ENCODE measurements around the gene PFKFB1. TPM values are rescaled to one million over a fixed set of nuclear protein-coding genes. Genes with fewer than 3 reads are reported as not detected.
A peak's percentile ranks its signal among the peaks of the same experiment; 100 is the strongest.

The PFKFB1 gene
- total RNA-seq, 1 experiment from 2014 or later = 0.22 TPM

GRCh38 chrX:54926978-54927377, 67.0 kb downstream of the PFKFB1 start:
- H3K9me2 ChIP-seq (replicated peaks; ENCODE audit: insufficient read depth, low read length) = no peaks in the 10 kb centered on the region
- H3K27me3 ChIP-seq (ENCODE audit: low read length) = no peaks in the 10 kb centered on the region
- H3K9me3 ChIP-seq (ENCODE audit: low read length) = no peaks in the 10 kb centered on the region
- no peak for DNase-seq
- no peak overlapping the region for H3K4me3 ChIP-seq (ENCODE audit: low read length)
- no peaks in the 10 kb centered on the region for H3K79me2 ChIP-seq (ENCODE audit: low read length)
- no peaks in the 10 kb centered on the region for H3K36me3 ChIP-seq (ENCODE audit: insufficient read depth, low read length)
- H4K20me1 ChIP-seq (ENCODE audit: insufficient read depth, low read depth, low read length) = no peaks in the 10 kb centered on the region
- H3K4me1 ChIP-seq (ENCODE audit: low read length) = no peaks in the 10 kb centered on the region
- H3K27ac ChIP-seq (ENCODE audit: low read length) = no peak overlapping the region
- H3K9ac ChIP-seq (ENCODE audit: low read length) = no peak overlapping the region
- no peak overlapping the region for H2AFZ ChIP-seq (ENCODE audit: low read length)
- no peak overlapping the region for H3K4me2 ChIP-seq (ENCODE audit: low read depth, low read length, poor library complexity, severe bottlenecking)

- no peaks in the 10 kb centered on the region for H3K27me3 ChIP-seq (ENCODE audit: low read length)
- no peak for DNase-seq
- no peaks in the 10 kb centered on the region for H4K20me1 ChIP-seq (ENCODE audit: insufficient read depth, low read depth, low read length)
- no peak overlapping the region for H3K4me2 ChIP-seq (ENCODE audit: low read depth, low read length, poor library complexity, severe bottlenecking)
- H3K9me2 ChIP-seq (replicated peaks; ENCODE audit: insufficient read depth, low read length) = no peaks in the 10 kb centered on the region
- no peaks in the 10 kb centered on the region for H3K4me1 ChIP-seq (ENCODE audit: low read length)
- no peak overlapping the region for H3K27ac ChIP-seq (ENCODE audit: low read length)
- H3K79me2 ChIP-seq (ENCODE audit: low read length) = no peaks in the 10 kb centered on the region
- no peak overlapping the region for H3K4me3 ChIP-seq (ENCODE audit: low read length)
- no peak overlapping the region for H3K9ac ChIP-seq (ENCODE audit: low read length)
- no peak overlapping the region for H2AFZ ChIP-seq (ENCODE audit: low read length)
- no peaks in the 10 kb centered on the region for H3K9me3 ChIP-seq (ENCODE audit: low read length)
- no peaks in the 10 kb centered on the region for H3K36me3 ChIP-seq (ENCODE audit: insufficient read depth, low read length)
Measured at GRCh38 chrX:54923376-54923775, 70.6 kb downstream of the PFKFB1 start.

GRCh38 chrX:54922547-54922946, 71.4 kb downstream of the PFKFB1 start:
- H3K4me3 ChIP-seq (ENCODE audit: low read length) = no peak overlapping the region
- no peaks in the 10 kb centered on the region for H3K9me2 ChIP-seq (replicated peaks; ENCODE audit: insufficient read depth, low read length)
- no peaks in the 10 kb centered on the region for H3K4me1 ChIP-seq (ENCODE audit: low read length)
- H2AFZ ChIP-seq (ENCODE audit: low read length) = no peak overlapping the region
- H3K27ac ChIP-seq (ENCODE audit: low read length) = no peak overlapping the region
- H3K9ac ChIP-seq (ENCODE audit: low read length) = no peak overlapping the region
- DNase-seq = no peak
- no peaks in the 10 kb centered on the region for H3K79me2 ChIP-seq (ENCODE audit: low read length)
- H3K4me2 ChIP-seq (ENCODE audit: low read depth, low read length, poor library complexity, severe bottlenecking) = no peak overlapping the region
- H4K20me1 ChIP-seq (ENCODE audit: insufficient read depth, low read depth, low read length) = no peaks in the 10 kb centered on the region
- H3K27me3 ChIP-seq (ENCODE audit: low read length) = no peaks in the 10 kb centered on the region
- no peaks in the 10 kb centered on the region for H3K36me3 ChIP-seq (ENCODE audit: insufficient read depth, low read length)
- no peaks in the 10 kb centered on the region for H3K9me3 ChIP-seq (ENCODE audit: low read length)

GRCh38 chrX:54921427-54922021, 72.5 kb downstream of the PFKFB1 start:
- H3K36me3 ChIP-seq (ENCODE audit: insufficient read depth, low read length) = no peaks in the 10 kb centered on the region
- no peak overlapping the region for H3K27ac ChIP-seq (ENCODE audit: low read length)
- H4K20me1 ChIP-seq (ENCODE audit: insufficient read depth, low read depth, low read length) = no peaks in the 10 kb centered on the region
- no peak overlapping the region for H3K4me3 ChIP-seq (ENCODE audit: low read length)
- no peaks in the 10 kb centered on the region for H3K79me2 ChIP-seq (ENCODE audit: low read length)
- no peak overlapping the region for H3K9ac ChIP-seq (ENCODE audit: low read length)
- no peaks in the 10 kb centered on the region for H3K4me1 ChIP-seq (ENCODE audit: low read length)
- DNase-seq = no peak
- no peak overlapping the region for H3K4me2 ChIP-seq (ENCODE audit: low read depth, low read length, poor library complexity, severe bottlenecking)
- no peaks in the 10 kb centered on the region for H3K9me2 ChIP-seq (replicated peaks; ENCODE audit: insufficient read depth, low read length)
- no peaks in the 10 kb centered on the region for H3K27me3 ChIP-seq (ENCODE audit: low read length)
- no peak overlapping the region for H2AFZ ChIP-seq (ENCODE audit: low read length)
- H3K9me3 ChIP-seq (ENCODE audit: low read length) = no peaks in the 10 kb centered on the region

GRCh38 chrX:54920610-54921426, 73.2 kb downstream of the PFKFB1 start, which contains the start of gene TRO:
Gene TRO (plus strand): TSS chrX:54920824. CDS start chrX:54922247, 1,423 bp downstream.
- Histone ChIP-seq H3K4me2 (ENCODE audit: low read depth, low read length, poor library complexity, severe bottlenecking) (no peak within 1 kb of the TSS), H4K20me1 (ENCODE audit: insufficient read depth, low read depth, low read length) (no peaks in the 10 kb centered on the region), H3K9me3 (ENCODE audit: low read length) (no peaks in the 10 kb centered on the region), H3K79me2 (ENCODE audit: low read length) (no peaks in the 10 kb centered on the region), H3K4me3 (ENCODE audit: low read length) (no peak within 1 kb of the TSS), H3K4me1 (ENCODE audit: low read length) (no peaks in the 10 kb centered on the region), H3K9ac (ENCODE audit: low read length) (no peak within 1 kb of the TSS), H3K27ac (ENCODE audit: low read length) (no peak within 1 kb of the TSS), H2AFZ (ENCODE audit: low read length) (no peak within 1 kb of the TSS), H3K9me2 (replicated peaks; ENCODE audit: insufficient read depth, low read length) (no peaks in the 10 kb centered on the region), H3K27me3 (ENCODE audit: low read length) (no peaks in the 10 kb centered on the region), H3K36me3 (ENCODE audit: insufficient read depth, low read length) (no peaks in the 10 kb centered on the region)
- no peak for DNase-seq

- Histone ChIP-seq H3K27ac (ENCODE audit: low read length) (no peak overlapping the region), H3K9ac (ENCODE audit: low read length) (no peak overlapping the region), H3K79me2 (ENCODE audit: low read length) (no peaks in the 10 kb centered on the region), H2AFZ (ENCODE audit: low read length) (no peak overlapping the region), H3K4me2 (ENCODE audit: low read depth, low read length, poor library complexity, severe bottlenecking) (no peak overlapping the region), H3K36me3 (ENCODE audit: insufficient read depth, low read length) (no peaks in the 10 kb centered on the region), H3K4me3 (ENCODE audit: low read length) (no peak overlapping the region), H3K4me1 (ENCODE audit: low read length) (no peaks in the 10 kb centered on the region), H4K20me1 (ENCODE audit: insufficient read depth, low read depth, low read length) (no peaks in the 10 kb centered on the region), H3K27me3 (ENCODE audit: low read length) (no peaks in the 10 kb centered on the region), H3K9me2 (replicated peaks; ENCODE audit: insufficient read depth, low read length) (no peaks in the 10 kb centered on the region), H3K9me3 (ENCODE audit: low read length) (peaks cover 5% of the 10 kb centered on the region; the same call in 1 of the 2 replicates)
- no peak for DNase-seq
Measured at GRCh38 chrX:54909941-54910340, 84.0 kb downstream of the PFKFB1 start.

GRCh38 chrX:54894159-54894558, 99.8 kb downstream of the PFKFB1 start:
- Histone ChIP-seq H3K79me2 (ENCODE audit: low read length) (no peaks in the 10 kb centered on the region), H3K36me3 (ENCODE audit: insufficient read depth, low read length) (no peaks in the 10 kb centered on the region), H3K4me2 (ENCODE audit: low read depth, low read length, poor library complexity, severe bottlenecking) (no peak overlapping the region), H3K9ac (ENCODE audit: low read length) (no peak overlapping the region), H3K4me3 (ENCODE audit: low read length) (no peak overlapping the region), H3K4me1 (ENCODE audit: low read length) (no peaks in the 10 kb centered on the region), H3K27me3 (ENCODE audit: low read length) (no peaks in the 10 kb centered on the region), H3K9me2 (replicated peaks; ENCODE audit: insufficient read depth, low read length) (no peaks in the 10 kb centered on the region), H2AFZ (ENCODE audit: low read length) (no peak overlapping the region), H4K20me1 (ENCODE audit: insufficient read depth, low read depth, low read length) (no peaks in the 10 kb centered on the region), H3K9me3 (ENCODE audit: low read length) (0 out of 2 replicates have a peak, but pooled peaks cover 3% of the 10 kb centered on the region), H3K27ac (ENCODE audit: low read length) (no peak overlapping the region)
- DNase-seq = no peak

- Histone ChIP-seq H3K4me1 (ENCODE audit: low read length) (no peaks in the 10 kb centered on the region), H3K27ac (ENCODE audit: low read length) (no peak overlapping the region), H4K20me1 (ENCODE audit: insufficient read depth, low read depth, low read length) (no peaks in the 10 kb centered on the region), H3K9ac (ENCODE audit: low read length) (no peak overlapping the region), H3K9me3 (ENCODE audit: low read length) (0 out of 2 replicates have a peak, but pooled peaks cover 3% of the 10 kb centered on the region), H3K4me2 (ENCODE audit: low read depth, low read length, poor library complexity, severe bottlenecking) (no peak overlapping the region), H3K36me3 (ENCODE audit: insufficient read depth, low read length) (no peaks in the 10 kb centered on the region), H3K79me2 (ENCODE audit: low read length) (no peaks in the 10 kb centered on the region), H3K9me2 (replicated peaks; ENCODE audit: insufficient read depth, low read length) (no peaks in the 10 kb centered on the region), H3K4me3 (ENCODE audit: low read length) (no peak overlapping the region), H3K27me3 (ENCODE audit: low read length) (no peaks in the 10 kb centered on the region), H2AFZ (ENCODE audit: low read length) (no peak overlapping the region)
- peak; percentile 76 for DNase-seq
Measured at GRCh38 chrX:54891573-54891972, 102.4 kb downstream of the PFKFB1 start.
